GM18870 (cell line): Measurements from ENCODE around the gene NPR2.

ENCODE experiments used
- ATAC-seq: cut with Tn5 transposase; IDR thresholded peaks from one replicate; pipeline ENCODE4 v1.9.1; 2021; ENCODE audit warnings: moderate library complexity; ENCODE audit not compliant: unreplicated experiment

NPR2 gene

GRCh38 chr9:35852876-35853865 is 61.8 kb downstream of the NPR2 start:
- no peak for ATAC-seq

DNA sequence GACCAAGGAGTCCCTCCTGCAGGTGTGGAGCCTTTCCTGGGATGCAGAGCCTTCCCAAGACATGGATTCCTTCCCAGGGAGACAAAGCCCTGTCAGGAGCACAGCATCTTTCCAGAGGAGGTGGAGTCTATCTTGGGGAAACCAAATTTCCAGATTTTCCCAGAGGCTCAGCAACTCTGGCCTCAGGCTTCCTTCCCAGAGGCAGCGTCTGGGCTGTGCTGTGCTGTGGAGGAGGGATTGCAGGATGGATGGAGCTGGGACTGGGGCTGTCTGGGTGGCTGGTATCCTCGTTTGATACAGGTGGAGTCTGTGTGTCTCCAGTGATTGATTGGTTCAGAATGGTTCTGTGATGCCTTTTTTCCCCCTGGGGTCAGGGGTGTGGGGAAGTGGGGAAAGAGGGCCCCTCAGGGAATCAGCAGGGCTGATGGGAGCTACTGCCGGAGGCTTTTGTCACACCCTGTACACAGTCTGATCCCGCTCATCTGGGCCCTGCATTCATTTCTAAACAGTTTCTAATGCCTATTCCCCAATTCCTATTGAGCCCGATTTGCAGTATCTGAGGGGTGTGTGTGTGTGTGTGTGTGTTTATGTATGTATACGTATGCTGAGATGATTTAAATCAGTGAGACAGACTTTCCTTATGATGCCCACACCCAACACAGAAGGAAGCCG is 62.8 kb downstream of the NPR2 start:
- no peak for ATAC-seq

DNA sequence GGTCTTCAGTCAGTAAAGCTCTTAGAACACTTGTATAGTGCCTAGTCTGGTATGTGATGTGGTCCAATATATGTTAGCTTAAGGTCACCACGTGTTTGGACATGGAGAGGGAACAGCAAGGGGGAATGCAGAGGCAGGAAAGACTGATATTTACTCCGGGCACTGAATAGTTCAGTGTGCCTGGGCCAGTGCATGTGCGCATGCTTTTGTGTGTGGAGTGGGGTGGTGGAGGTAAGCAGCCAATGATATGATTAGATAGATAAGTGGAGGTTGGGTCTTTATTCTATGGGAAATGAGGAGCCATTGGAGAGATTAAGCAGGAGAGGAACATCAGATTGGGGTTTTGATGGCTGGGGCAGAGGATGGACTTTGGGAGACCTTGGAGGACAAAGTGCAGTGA is 64.8 kb downstream of the NPR2 start:
- no peak for ATAC-seq

GRCh38 chr9:35856882-35857281 is 65.5 kb downstream of the NPR2 start:
- no peak for ATAC-seq

DNA sequence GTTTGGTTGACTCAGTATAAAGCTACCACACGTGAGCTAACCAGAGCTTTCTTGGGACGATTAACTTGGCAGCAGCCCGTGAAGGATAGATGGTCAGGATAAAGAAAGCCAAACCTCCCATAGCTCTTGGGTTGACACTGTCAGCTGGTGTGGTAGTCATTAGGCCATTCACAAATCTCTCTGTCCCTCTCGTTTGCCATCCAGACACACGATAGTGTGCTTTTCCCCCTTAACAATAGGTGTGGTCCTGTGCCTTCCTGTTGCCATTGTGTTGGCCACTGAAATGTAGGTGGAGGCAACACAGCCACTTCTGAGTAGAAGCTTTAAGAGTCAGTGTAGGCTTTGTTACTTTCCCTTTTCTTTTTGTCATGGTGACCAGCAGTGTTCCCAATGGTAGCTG is 67.1 kb downstream of the NPR2 start:
- no peak for ATAC-seq
